Activated CD4-positive, alpha-beta T cell treated with anti-CD3 and anti-CD28 coated beads, Interleukin-2, amount 50 U/mL, for 16 hours (primary cell): Measurements from ENCODE around the gene IRAK2.

ENCODE experiments used
- DNase-seq: peaks from one replicate; pipeline ENCODE4 v3.0.0-alpha.2; 2020

The IRAK2 gene

DNA sequence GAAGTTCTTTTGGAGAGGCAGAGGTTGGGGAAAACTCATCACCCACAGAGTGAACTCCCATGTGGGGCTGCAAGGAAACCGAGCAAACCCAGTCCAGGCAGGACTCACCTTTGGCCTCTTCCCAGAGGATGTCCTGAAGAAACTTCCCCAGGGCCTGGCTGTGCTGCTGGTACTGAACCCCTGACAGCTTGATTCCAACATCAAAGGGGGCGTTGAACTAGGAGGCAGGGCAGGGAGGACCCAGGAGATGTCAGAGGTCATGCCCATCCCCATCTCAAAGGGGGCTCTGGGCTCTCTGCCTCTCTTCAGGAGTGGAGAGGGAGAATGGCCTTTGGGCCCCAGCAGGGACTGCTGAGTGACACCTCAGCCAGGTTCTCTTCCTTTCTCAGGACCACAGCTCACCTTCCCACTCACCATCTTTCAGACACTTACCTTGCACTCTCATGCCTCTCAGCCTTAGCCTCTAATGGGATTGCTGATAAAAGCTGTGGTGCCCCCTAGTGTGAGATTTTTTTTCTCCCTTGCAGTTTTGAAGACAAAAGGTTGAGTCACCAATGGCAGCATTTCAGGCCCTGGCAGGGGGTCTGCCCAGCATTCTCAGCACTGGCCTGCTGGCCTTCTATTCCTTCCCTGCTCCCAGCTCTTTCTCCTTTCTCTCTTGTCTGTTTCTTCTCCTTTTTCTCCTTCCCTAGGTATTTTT, 122.0 kb downstream of the IRAK2 start:
- peak; percentile 62 for DNase-seq

DNA sequence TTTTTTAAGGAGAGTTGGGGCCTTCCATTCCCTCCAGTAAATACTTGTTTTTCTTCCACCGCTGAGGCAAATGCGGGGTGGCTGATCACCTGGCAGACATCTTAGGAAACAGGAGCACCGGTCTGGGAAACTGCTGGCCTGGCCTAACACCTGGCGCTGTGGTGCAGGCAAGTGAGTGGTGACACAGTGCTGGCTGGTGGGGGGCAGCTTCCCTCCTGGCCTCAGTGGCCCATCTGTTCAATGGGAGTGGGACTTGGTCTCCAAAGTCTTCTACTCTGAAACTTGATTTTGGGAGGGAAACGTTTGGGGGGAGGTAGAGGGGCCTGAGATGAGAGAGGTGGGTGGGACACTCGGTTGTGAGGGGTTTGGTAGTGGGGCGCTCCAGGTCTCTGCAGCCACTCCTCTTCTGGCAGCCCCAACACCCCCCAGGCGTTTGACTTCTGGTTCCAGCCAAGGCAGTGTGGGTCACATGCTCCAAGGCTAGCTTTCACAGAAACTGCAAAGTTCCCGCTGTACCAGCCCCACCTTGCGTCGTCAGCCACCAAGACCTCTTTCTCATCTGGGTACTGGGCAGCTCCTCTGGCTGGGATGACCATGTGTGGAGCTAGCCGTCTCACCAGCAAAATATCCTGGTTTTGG, 123.3 kb downstream of the IRAK2 start:
- DNase-seq: no peak

DNA sequence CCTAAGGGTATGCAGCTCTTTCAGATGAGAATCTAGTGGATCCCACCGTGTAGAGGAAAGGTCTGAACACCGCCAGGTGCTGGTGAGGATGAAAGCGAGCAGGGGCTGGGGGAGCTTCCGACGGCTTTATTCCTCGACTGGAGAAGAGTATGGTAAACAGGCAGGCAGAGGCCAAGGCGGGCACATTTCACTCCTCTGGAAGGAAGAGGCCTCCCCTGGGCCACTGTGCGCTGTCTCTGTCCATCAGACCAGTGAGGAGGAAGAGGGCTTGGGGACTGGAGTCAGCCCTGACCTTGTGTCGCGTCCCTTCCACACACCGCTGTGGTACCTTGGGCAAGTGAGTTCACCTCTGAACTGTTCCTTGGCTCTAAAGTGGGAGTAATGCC, 123.8 kb downstream of the IRAK2 start:
- no peak for DNase-seq

DNA sequence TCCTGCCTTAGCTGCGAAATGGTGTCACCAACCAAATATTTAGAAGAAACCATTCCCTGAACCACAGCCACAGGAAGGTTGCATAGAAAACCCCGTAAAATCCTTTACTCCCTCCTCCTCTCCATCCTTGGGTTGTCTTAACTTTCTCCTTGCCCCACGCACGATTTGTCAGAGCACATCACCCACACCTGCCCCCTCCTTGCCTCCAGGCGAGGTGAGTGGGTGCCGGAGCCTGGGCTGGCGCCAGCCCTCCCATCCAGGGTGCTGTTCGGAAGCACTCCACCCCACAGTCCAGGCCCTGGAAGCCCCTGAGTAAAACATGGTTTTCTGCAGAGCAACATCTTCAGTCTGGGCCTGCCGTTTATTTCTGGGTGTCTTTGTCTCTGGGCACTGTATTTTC, 124.4 kb downstream of the IRAK2 start:
- no peak for DNase-seq

DNA sequence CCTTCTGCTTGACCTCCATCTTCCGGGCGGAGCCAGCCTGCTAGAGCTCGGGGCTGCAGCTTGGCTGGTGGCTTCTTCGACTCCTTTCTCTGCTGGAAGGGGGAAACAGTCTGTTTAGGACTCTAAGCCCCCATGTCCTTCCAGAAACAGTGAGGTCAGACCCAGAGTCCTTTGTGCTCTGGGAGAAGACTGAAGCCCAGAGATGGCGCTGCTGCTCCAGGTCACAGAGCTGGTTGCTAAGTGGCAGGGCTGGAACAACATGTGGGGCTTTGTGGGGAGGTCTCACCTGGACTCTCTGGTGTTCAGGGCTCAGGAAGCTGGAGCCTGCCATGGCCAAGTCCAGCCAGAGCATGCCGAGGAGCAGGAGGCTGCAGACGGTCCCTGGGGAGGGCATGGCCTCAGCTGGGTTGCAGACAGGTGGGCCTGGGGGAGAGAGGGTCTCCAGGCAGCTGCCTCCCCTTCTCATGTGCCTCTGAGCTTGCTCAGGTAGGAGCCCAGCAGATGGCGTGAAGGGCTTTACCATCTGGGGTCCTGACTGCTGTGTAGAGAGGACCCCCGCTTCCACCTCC, 125.2 kb downstream of the IRAK2 start:
- no peak for DNase-seq

DNA sequence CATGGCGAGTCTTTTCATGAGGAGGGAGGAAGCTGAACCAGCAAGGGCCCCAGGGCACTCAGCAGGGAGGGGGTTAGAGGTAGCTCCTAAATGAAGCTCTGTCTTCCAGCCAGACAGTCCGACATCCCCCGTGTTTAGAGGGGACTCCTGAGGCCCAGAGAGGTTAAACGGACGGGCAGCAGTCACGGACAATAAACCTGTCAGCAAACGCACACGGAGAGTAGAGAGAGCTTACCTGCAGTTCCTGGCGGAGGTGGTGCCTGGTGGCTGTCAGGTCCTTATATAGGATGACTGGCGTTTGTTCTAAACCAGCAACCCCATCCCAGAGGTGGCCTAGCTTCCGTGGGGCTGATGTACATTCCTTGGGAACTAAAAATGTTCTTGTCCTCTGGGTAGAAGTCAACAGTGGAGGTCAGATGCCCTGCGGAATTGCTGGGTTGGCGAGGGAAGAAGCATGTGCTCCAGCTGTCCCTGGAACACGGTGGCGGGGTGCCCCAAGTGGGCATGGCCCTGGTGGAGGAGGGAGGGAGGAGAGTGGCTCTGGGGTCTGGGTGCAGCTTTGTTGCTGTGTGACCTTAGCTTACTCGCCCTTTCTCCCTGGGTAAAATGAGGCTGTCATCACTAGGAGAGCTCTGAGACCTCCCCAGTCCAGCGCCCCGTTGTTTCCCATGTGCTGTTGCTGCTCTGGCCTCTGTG, 125.9 kb downstream of the IRAK2 start:
- DNase-seq: no peak

DNA sequence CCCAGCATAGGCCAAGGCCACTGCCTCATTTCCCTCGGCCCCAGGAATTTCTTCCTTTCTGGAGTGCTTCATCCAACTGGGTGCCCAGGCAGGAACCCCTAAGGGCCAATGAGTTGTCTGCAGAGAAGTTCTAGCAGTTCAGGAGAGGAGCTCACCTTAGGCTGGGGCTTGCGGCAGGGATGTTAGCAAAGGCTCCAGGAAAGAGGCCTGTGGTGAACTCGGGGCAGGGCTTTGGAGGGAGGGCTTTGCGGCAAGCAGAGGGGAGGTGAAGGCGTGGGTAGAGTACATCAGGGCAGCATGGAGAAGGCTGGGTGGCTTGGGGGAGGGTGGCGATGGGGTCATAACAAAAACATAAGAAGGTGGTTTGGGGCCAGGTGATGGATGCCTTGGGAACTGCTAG, 126.9 kb downstream of the IRAK2 start:
- no peak for DNase-seq

DNA sequence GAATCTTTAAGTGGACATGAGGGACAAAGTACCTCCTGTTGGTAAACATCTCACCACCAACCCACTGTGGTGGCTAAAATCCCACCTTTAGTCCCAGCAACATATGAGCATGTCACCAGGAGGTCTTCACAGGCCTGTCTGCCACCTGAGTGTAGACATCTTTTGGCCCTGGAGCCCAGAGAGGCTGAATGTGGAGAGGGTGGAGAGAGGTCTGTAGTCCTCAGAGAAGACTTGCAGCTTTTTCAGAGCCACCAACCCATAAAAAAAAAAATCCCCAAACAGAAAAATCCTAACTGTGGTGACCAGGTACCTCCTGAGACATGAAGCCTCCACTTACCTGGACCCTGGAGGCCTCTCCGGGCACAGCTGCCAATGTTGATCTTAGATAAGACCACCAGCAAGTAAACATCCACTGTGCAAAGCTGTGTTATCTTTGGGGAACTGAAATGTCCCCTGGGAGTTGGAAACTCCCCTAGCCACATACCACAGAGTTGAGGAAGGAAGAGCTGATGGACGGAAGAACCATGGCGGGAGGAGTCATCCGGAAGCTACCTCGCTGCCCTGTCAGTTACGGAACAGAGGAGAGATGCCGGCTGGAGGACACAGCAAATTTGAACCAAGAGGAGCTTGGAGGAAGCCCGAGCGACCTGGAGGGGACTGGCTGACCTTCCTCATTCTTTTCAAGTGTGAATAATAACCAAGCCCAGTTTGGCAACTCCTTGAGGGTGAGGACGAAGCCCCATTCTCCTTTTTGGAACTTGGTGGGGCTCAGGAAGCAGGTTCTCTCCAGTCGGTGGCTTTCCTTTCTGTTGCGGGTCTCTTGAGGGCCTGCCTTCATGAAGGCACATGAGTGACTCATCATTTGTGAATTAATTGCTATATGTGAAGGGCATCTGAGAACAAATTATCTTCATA, 128.0 kb downstream of the IRAK2 start, which contains the start of gene GHRL:
TSS of gene GHRL (minus strand) at position 443 of the 915 bp plus-strand sequence. CDS start 2,767 bp downstream, outside the sequence.
- no peak for DNase-seq
